Measurements from ENCODE around the gene PLCB1. TPM values are rescaled to one million over a fixed set of nuclear protein-coding genes. Genes with fewer than 3 reads are reported as not detected.

Gene PLCB1
- total and polyA plus RNA-seq, 2 of the 4 experiments (the other 2 are of a cell fraction) = 5.6 to 16.1 TPM

- H2BK15ac ChIP-seq (ENCODE audit: low read depth, low read length) = no peak overlapping the region
- dilution Hi-C loops (cut with HindIII; ENCODE audit: low sequenced_read_pairs, unreplicated experiment) = no loop called here
- no CpG with 5 or more reads among the region's 3 CpGs for WGBS, 2 experiments (ENCODE audit: extremely low coverage in 2 of 2, insufficient read length in 1 of 2)
- in situ Hi-C loops (cut with MboI; ENCODE audit: low sequenced_read_pairs) = no loop called here
- H3K79me1 ChIP-seq (ENCODE audit: low read depth in 1 of 2, low read length in 2 of 2) = no peaks in the 10 kb centered on the region
- H2BK120ac ChIP-seq (ENCODE audit: low read depth, low read length) = no peak overlapping the region
- peaks cover 3% of the 10 kb centered on the region for H3K4me1 ChIP-seq (ENCODE audit: control insufficient read depth, insufficient read depth, low read length)
- no peak overlapping the region for H4K5ac ChIP-seq (ENCODE audit: low read depth, low read length)
- no peak for DNase-seq
- intact Hi-C loops (cut with micrococcal nuclease) = no loop called here
- CTCF ChIA-PET = no interaction called here
- no peaks in the 10 kb centered on the region for H3K9me3 ChIP-seq (ENCODE audit: control insufficient read depth, insufficient read depth, low read length)
- H3K9me1 ChIP-seq (ENCODE audit: insufficient read depth, low read length) = no peaks in the 10 kb centered on the region
- H2BK20ac ChIP-seq (ENCODE audit: low read depth, low read length) = no peak overlapping the region
- no peak overlapping the region for H4K91ac ChIP-seq (ENCODE audit: insufficient read depth, low read depth, low read length)
- no peak overlapping the region for H3K4me3 ChIP-seq (ENCODE audit: insufficient read depth, low read depth, low read length)
- H3K27me3 ChIP-seq (ENCODE audit: control insufficient read depth, insufficient read depth, low read length) = no peaks in the 10 kb centered on the region
- H3K9ac ChIP-seq (ENCODE audit: low read depth, low read length) = no peak overlapping the region
- H2AFZ ChIP-seq (replicated peaks; ENCODE audit: low read length, poor library complexity) = no peak overlapping the region
- H2AK5ac ChIP-seq (ENCODE audit: low read depth, low read length) = no peak overlapping the region
- H3K18ac ChIP-seq (ENCODE audit: low read depth, low read length) = no peak overlapping the region
- POLR2A ChIA-PET (ENCODE audit: unreplicated experiment) = no interaction called here
- H3K27ac ChIP-seq (ENCODE audit: insufficient read depth, low read length) = no peak overlapping the region
- H2AK9ac ChIP-seq (replicated peaks; ENCODE audit: low read depth, low read length, poor library complexity) = no peak overlapping the region
- H3K36me3 ChIP-seq (ENCODE audit: control insufficient read depth, insufficient read depth, low read length) = no peaks in the 10 kb centered on the region
- H3K14ac ChIP-seq (replicated peaks; ENCODE audit: low read depth, low read length) = no peak overlapping the region
- no peak overlapping the region for H3K4ac ChIP-seq (ENCODE audit: low read depth, low read length)
- H4K20me1 ChIP-seq (ENCODE audit: insufficient read depth, low read length) = no peaks in the 10 kb centered on the region
- no peak overlapping the region for H3K56ac ChIP-seq (ENCODE audit: extremely low read depth, insufficient read depth, low read length)
- H3K4me2 ChIP-seq (ENCODE audit: low read depth, low read length) = no peak overlapping the region
- ATAC-seq (ENCODE audit: low read depth) = peak; percentile 29
- no peak overlapping the region for H3K23ac ChIP-seq (ENCODE audit: low read depth, low read length)
- H4K8ac ChIP-seq (ENCODE audit: low read depth in 2 of 2, low read length in 2 of 2) = no peak overlapping the region
- TF ChIP-seq POLR2A (IDR thresholded peaks at IDR 0.05; ENCODE audit: low read depth, low read length) (no peak), CHD1 (IDR thresholded peaks at IDR 0.05; ENCODE audit: low read depth, low read length) (no peak), CTCF (conservative IDR thresholded peaks at IDR 0.05; ENCODE audit: low read depth, low read length) (no peak), RCOR1 (IDR thresholded peaks at IDR 0.05; ENCODE audit: insufficient replicate concordance, low read length) (no peak), CEBPB (IDR thresholded peaks at IDR 0.05; ENCODE audit: low read depth, low read length) (no peak), USF2 (IDR thresholded peaks at IDR 0.05; ENCODE audit: low read depth, low read length) (no peak), FOS (IDR thresholded peaks at IDR 0.05; ENCODE audit: low read depth, low read length) (no peak), MXI1 (IDR thresholded peaks at IDR 0.05; ENCODE audit: borderline replicate concordance, low read depth, low read length) (no peak), ELK1 (IDR thresholded peaks at IDR 0.05; ENCODE audit: borderline replicate concordance, low read depth, low read length) (no peak), RFX5 (IDR thresholded peaks at IDR 0.05; ENCODE audit: low read depth, low read length) (no peak), MAFK (IDR thresholded peaks at IDR 0.05; ENCODE audit: low read depth, low read length) (no peak), SMC3 (IDR thresholded peaks at IDR 0.05; ENCODE audit: low read depth, low read length) (no peak), MAZ (IDR thresholded peaks at IDR 0.05; ENCODE audit: borderline replicate concordance, low read depth, low read length) (no peak), RAD21 (IDR thresholded peaks at IDR 0.05; ENCODE audit: low read length) (no peak), BHLHE40 (IDR thresholded peaks at IDR 0.05; ENCODE audit: low read depth, low read length) (no peak), NFE2L2 (IDR thresholded peaks at IDR 0.05; ENCODE audit: low read depth, low read length) (no peak)
- H2BK5ac ChIP-seq (ENCODE audit: low read depth, low read length, poor library complexity, severe bottlenecking) = no peak overlapping the region
- no TSS peak for BruUV-seq (replicated peaks)
Measured at GRCh38 chr20:8578161-8578865, 446.2 kb downstream of the PLCB1 start.
